GM19372 (cell line): ENCODE measurements around the gene DTNA.
"Not testable (repeated sequence)": the region's sequence is repeated elsewhere in the genome, so short reads cannot be mapped to it uniquely, and the experiment has no call there.

ENCODE experiments used
- ATAC-seq: cut with Tn5 transposase; IDR thresholded peaks from one replicate; pipeline ENCODE4 v1.9.1; 2021; ENCODE audit warnings: mild to moderate bottlenecking, low read depth, moderate library complexity; ENCODE audit not compliant: unreplicated experiment

The DTNA gene

DNA sequence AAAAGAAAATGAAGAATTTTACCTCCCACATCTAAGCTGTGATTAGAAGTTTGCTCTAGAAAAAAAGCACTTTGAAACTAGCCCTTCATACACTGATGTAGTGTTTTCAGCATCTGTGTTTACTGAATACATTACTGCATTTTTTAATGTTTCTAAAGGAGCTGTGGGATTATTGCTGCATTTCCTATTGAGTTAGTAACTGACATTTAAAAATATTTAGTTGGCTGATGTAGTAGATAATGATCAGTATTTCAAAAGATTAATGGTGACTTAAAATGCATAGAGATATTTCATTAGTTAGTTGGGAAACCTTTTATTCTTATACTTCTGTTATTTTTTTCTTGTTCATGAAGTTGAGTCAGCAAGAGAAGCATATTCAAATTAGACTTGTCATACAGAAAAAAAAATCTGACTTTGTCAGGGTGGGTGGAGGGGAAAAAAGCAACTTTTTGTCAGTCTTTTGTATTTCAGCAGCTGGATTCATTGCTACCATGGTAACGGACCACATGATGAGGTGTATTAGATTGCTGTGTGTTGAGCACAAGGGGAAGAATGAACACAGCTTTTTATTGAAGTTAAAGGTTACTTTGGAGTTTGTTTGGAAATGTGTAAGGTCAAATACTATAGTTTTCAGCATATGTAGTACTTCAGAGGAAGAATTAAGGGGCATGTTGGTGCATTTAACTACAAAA, at the start of gene DTNA:
TSS of gene DTNA (plus strand) at position 549 of the 692 bp plus-strand sequence. CDS start 45,679 bp downstream, outside the sequence.
- ATAC-seq: no peak

DNA sequence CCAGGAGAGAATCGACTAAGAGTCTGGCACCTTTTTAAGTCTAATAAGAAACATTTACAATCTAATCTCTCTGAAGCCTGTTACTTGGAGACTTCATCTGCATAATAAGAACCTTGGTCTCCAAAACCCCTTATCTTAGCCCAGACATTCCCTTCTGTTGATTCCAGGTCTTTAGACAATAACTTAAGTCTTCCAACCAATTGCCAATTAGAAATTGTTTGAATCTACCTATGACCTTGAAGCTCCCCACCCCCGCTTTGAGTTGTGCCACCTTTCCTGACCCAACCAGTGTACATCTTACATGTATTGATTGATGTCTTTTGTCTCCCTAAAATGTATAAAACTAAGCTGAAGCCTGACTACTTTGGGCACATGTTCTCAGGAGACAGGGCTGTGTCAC, 49.5 kb upstream of the DTNA start:
- no peak for ATAC-seq

DNA sequence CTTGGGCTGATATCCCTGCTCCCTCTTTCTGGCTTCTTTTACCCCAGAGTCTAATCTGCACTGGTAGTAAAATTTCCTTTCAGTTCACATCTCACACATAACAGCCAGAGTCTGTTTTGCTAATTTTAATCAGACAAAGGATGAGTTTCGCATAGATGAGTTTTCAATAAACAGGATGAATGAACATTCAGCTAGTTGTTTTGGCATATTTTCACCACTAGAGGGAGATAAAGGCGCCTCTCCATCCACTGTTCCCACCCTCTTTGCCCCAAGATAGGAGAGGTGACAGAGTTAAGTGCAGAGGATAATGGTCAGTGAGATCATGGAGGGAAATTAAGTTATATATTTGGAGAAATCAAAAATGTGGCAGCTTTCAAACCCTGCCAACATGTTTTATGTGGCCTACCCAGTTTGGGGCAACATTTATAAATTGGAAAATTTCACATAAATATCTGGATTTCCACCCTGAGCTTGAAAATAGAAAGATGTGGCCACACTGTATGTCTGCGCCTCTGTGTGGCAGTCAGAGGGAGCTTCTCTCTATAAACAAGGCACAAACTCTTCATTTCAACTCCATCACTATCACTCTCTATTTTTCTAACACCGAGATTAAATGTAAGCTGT, 48.5 kb upstream of the DTNA start:
- peak; percentile 90 for ATAC-seq

DNA sequence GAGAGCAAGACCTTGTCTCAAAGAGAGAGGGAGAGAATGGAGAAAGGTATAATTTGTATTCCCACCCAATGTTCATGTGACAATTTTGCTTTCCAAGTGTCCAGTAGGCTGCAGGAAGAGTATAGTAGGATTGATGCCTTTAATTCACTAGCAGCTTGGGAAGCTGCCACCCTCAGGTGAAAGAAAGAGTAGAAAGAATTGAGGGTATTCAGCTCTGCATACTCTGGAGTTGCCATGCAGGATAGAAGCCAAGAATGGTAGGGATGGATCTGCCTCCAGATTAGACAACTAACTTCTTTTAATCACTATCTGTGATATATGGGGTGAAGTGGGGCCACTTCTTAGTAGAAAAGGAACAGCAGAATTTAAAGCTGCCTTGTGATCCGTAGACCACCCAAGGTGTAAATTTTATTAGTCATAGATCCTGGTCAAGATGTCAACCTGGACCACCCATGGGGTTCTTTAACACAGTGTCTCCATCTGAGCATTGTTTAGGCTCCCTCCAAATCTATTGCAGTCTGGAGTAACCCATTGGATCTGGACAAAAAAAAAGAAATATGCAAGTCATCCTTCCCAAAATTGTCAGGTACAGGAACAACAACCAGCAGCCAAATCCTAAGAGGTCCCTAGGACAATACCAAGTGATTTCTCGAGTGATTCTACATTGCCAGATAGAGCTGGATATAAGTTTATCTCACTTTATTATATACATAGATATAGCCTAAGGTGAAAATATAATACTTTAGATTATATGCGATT, 33.1 kb upstream of the DTNA start:
- ATAC-seq: no peak

DNA sequence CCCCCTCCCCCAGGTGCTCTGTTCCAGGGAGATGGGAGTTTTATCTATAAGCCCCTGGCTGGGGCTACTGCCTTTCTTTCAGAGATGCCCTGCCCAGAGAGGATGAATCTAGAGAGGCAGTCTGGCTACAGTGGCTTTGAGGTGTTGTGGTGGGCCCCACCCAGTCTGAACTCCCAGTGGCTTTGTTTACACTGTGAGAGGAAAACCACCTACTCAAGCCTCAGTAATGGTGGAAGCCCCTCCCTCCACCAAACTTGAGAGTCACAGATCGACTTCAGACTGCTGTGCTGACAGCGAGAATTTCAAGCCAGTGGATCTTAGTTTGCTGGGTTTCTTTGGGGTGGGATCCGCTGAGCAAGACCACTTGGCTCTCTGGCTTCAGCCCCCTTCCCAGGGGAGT, 20.3 kb upstream of the DTNA start:
- ATAC-seq: not testable (repeated sequence)

DNA sequence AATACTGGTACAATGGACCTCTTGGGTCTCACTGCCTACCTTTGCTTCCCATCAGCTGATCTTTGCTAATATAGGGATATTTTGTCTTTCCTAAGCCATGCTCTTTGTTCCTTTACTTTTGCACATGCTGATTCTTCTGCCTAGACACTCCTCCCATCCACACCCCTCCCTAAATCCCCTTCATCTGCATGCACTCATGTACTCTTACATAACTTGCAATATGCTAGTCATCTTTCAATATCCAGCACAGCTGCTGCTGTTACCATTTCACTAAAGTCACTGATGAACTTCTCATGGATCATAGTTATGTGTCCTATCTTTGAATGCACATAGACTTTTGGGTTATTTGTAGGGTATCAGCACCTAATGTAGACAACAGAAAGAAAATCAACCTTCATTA, 18.5 kb upstream of the DTNA start:
- ATAC-seq: no peak

DNA sequence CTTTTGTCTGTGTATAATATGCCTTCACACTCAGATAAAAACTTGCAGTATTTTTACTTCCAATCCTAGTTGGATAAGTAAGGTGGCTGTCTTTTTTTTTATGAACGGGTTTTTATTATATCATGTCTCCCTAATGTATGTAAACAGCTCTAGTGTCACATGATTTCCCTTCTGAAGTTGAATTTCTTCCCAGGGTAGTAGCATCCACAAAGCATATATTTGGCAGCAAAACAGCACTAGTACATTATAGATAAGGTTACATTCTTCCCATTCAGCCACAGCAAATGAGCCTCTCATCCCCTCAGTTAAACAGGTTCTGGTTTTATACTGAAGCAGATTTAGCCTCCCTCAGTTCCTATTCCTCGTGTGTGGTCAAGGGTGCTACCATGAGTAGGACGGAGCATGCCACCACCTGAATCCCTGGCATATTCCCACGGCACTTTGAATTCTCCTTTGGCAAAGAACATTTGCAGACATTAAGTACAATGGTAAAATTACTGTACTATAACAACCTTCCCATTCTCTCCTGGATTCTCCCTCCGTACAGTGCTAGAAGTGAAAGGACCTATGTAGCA, 15.4 kb upstream of the DTNA start:
- no peak for ATAC-seq

DNA sequence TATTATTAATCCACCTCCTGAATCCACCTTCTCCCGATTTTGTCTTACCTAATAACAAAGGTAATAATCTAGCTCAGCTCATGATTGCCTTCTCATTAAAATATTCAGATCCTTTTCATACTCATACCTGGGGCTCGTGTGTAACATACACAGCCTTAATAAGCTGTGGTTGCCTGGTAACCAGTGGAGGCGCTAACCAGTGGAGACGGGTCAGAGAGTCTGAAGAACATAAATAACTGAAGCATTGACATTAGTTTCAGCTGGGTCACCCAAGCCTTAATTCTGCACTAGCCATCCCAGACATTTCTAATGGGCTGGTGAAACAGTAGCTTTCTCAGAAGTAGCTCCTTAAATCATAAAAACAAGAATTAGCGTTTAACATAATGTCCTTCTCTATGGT, 14.8 kb upstream of the DTNA start:
- ATAC-seq: no peak

DNA sequence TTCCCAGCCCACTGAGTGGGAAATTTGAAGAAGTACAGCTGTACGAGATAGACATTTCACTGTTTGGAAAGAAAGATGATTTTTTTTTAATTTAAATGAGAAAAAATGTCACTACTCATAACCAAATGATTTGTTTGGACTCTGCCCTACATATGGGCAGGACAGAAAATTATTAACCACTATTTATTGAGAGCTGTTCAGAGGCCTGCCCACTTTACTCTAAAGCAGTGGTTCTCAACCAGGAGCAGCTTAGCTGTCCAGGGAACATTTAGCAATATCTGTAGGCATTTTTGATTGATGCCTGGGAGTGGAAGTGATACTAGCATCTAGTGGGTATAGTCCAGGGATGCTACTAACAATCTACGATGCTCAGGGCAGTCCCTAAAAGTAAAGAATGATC, 13.4 kb upstream of the DTNA start:
- ATAC-seq: no peak

DNA sequence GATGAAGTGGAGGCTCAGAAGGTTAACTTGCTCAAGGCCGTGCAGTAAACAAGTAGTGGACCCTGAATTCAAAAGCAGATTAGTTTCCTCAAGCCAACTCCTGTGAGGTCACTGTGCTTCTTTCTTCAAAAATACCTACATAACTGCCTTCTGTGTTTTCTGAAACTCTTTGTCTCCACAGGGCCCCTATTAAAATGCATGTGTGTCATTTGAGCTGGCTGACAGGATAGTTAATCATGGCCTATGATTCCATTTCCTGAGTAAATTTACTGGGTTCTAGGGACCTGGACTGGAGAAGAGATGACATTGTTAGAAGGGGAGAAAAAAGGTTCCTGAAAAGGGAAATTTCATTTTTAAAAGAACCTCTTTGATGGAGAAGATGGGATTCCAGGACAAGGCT, 12.9 kb upstream of the DTNA start:
- ATAC-seq: no peak

DNA sequence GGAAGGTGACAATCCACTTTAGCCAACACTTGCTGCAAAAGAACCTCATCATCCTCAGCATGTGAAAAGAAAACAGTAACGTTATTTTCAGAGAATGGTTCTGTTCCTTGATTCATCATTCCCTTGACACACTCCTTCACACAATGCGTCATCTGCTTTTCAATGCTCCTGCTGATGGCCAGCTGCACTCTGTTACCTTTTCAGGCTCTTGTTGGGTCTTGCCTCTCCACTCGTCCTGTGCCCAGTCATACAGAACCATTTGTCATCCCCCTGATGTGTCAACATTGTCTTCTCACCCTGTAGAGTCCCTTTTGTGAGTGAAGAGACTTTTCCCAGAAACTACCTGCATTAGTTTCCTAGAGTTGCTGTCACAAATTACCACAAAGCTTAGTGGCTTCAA, 12.2 kb upstream of the DTNA start:
- no peak for ATAC-seq

DNA sequence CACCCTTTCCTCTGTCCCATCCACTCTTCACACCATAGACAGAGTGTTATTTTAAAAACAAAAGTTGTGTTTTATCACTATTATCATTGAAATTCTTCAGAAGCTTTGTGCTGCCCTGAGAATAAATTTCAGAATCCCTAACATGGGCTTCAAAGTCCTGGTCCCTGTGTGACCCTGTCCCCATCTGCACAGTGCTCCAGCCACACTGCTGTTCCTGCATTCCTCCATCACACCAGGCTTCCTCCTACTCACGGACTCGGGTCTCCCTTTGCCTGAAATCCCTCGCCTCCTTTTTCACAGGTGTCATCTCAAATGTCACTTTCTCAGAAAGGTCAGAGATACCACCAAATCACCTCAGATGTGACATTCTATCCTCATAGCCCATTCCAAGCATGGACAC, 8.2 kb upstream of the DTNA start:
- ATAC-seq: no peak

DNA sequence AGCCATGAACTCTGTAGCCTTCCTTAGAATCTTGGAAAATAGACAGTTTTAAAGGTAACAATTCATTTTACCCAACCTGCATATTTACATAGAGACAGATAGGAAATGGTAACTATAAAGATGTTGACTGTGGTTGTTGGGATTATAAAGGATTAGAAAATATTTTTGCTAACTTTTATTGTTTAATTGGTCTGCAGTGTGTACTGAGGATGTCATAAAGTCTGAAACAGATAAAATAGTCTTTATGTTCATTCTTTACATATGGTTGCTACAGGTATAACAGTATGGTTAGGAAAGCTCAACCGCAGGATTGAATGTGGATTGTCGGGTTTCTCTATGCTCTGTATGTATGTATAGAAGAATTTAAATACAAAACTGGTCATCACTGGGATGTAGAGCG, 7.3 kb upstream of the DTNA start:
- no peak for ATAC-seq

DNA sequence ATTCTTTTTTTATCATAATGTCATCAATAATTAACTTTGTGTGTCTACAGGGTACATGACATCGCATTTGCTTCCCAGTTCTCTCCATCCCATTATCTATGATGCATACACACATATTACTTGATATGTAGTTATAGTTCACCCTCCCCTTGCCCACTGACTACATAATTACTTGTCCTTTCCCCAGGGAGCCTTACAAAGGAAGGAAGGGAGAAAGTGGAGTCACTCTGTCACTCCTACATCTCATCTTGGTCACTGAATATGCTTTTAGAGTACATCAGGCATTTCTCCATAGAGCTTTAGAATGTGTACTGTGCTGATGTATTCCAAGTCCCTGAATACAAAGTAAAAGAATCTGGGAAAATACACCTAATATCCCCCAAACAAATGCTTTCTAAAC, 6.0 kb upstream of the DTNA start:
- no peak for ATAC-seq

DNA sequence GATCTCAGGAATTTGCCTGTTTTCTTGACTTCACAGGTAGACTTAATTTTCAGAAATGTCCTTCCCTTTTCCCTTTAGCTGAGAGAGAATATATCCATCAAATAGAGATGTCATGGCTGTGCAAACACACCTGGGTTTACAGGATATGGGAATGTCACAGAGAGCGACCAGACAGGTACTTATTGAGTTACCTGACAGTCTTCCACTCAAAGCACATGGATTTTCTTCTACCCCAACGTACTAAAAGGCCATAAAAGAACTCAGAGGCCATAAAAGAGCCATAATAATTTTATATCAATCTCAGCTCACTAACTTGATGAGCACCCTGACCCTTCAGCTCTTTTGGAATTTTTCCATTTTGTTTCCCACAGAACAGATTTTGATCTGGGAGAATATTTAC, 5.3 kb upstream of the DTNA start:
- no peak for ATAC-seq

DNA sequence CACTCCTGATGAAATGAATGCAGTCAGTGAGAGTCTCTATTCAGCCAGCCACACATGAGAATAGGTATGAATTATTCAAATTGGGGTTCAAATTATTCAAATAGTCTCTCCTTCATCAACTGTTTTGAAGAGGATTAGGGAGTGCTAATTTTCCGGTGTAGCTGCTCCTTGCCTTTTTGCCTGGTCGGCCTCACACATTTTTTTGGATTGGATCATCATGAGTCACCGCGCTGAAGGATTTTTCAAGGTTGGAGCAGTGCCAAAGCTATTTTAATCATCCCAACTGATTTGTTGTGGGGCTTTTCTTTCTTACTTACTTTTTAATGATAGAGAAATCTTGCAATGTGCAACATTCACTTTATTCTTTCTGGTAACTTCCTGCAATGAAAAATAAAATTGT, 2.4 kb upstream of the DTNA start:
- ATAC-seq: no peak

DNA sequence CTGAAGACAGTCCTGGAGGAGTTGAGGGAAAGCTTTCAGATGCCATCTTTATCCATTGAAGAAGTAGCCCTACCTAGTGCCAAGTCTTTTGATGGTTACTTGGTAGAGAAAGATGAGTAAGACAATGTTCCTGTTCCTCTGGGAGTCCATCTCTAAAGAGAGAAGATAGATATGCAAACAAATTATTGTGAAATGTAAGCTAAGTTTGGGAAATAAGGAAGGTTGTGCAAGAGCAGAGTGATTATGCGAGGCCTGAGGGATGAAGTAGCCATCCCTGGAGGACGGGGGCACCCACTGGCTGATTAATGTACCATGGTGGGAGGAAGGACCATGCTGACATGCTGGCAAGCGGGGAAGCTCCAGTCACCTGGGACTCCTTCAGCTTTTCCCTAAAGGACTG, 994 bp upstream of the DTNA start:
- ATAC-seq: no peak

DNA sequence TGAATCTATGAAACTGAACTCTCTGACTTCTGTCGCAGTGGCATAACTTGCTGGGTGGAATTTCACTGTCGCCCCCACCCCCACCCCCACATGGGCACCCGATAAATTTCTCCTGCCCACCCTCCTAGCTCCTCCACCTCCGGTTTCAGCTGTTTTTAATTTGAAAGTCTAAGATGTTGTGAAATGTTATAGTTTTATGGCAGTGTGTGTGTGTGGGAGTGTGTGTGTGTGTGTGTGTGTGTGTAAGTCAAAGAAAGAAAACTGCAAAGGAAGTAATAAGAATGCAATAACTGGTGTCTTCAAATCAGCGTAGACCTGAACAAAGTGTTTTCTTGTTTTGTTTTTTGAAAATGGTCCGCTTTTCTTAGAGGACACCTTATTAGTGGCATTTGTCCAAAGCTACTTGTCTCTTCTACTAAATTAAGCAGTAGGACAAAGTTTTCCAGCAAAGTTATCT, 388 bp downstream of the DTNA start:
- no peak for ATAC-seq

DNA sequence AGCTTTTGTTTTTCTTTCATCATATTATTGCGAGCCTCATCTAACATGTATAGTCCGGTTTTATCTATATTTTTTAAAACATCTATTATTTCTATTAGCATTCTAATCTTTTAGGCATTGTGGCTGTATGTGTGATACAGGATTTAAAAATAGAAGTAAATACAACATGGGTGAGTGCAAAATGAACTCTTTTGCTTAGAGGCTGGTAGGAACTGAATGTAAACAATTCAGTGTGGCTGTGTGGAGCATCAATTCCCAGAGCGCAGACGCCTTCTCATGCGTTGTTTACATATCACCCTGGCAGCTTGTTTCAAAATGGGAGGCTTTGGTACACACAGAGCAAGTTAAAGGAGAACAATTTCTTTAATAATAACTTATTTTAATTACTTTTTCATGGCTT, 836 bp downstream of the DTNA start:
- no peak for ATAC-seq

DNA sequence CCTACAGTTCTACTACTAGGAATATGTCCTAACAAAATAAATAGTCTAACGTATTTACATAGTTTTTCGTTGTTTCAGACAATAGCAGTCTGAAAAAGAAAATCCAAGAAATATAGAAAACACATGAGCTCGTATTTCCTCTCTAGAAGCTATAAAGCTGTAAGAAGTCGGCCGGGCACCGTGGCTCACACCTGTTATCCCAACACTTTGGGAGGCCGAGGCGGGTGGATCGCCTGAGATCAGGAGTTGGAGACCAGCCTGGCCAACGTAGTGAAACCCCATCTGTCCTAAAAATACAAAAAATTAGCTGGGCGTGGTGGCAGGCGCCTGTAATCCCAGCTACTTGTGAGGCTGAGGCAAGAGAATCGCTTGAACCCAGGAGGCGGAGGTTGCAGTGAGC, 6.0 kb downstream of the DTNA start:
- not testable (repeated sequence) for ATAC-seq

DNA sequence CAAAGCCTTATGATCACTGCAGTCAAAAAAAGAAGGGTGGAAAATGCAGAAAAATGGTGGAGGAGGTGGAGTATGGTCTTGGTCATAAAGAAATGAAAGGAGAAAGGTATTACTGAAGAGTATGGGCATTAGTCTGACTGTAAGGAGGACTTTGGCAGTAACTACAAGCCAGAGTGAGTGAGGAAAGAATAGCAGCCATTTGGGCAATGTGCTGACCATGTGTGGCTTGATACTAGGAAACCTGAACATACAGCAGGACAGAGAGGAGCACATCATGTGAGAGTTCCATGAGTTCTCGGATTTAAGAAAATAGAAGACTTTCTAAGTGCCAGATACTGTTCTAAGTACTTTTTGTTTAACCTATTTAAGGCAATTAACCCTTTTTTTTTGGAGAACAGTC, 8.5 kb downstream of the DTNA start:
- ATAC-seq: no peak
